Fibroblast of skin of left quadriceps (primary cell): ENCODE data around the gene AMOT.

ENCODE experiments used
- DNase-seq, 2 experiments: peaks; one replicate each; pipeline ENCODE4 v3.0.0-alpha.2; 2013; ENCODE audit warnings: low read depth in 2 of 2

Gene AMOT

GRCh38 chrX:112802541-112802940 is 38.1 kb downstream of the AMOT start:
- DNase-seq: no peak

DNA sequence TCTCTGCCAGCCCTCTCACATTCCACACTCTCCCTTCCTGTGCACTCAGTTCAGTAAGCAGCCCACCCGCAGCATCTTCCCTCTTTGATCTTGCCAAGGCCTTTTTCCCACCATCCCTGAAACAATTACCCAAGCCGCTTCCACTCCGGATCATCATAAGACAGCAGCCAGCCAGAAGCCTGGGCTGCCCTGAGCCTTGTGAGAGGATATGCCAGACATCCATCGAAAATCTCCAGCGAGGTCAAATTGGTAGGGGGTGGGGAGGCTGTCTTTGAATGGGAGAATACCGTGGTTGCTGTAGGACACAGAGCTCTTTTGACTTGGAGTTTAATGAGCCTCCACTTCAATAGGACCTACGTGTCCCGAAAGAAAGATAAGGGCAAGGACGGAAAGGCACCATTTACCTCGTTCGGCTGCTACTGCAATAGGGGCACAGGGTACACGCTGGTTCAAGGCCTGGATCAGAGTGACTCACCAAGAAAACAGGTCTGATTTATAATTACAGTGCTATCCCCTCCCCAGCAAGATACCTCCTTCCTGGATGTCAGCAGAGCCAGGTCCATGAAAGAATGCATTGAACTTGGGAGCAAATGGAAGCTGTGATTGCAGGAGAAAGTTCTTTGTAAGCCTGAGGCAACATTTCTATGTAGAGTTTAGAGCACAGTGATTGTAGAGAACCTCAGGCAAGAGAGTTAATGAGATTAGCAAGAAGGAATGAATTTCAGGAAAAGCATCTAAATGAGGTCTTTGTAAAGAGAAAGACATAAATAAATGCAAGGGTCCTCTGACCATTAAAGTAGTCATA is 39.5 kb downstream of the AMOT start:
- DNase-seq: no peak

DNA sequence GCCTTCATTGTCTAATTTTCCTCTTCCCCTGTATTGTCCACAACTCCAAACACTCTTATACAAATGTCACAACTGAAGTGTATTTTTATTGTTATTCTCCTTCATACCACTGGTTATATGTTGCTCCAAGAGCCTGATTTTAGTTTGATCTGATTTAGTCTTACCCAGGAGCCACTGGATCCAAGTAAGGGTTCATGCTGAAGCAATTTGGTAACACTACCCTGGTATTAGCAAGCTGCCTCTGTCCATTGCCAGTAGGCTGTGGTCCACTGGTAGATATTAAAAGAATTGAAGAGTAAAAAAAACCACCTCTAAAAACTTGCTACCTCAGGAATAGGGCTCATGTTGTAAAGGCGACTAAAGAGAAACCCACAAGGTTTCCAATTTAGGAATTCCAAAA is 41.2 kb downstream of the AMOT start:
- no peak for DNase-seq

- no peak for DNase-seq
Measured at GRCh38 chrX:112798736-112799135, 41.9 kb downstream of the AMOT start.

GRCh38 chrX:112789931-112790330 is 50.7 kb downstream of the AMOT start:
- no peak for DNase-seq

- DNase-seq: no peak
Measured at GRCh38 chrX:112786076-112786475, 54.6 kb downstream of the AMOT start.

DNA sequence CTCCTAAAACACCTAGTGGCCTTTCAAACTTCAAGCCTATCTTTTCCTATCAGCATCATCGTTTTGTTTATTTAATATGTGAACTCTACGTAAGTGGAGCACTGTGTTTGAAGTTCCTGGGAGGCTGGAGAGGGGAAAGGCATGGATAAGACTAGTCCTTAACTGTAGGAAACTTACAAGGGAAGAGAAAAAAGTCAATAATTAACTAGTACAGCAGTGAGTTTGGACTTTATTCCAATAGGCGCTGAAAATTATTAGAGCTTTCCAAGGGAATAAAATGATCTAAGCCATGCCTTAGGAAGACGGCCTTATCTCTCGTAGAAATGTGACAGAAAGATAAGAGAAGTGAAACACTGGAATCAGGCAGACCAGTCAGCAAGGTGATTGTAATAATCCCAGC is 55.3 kb downstream of the AMOT start:
- no peak for DNase-seq

- no peak for DNase-seq
Measured at GRCh38 chrX:112784692-112785091, 55.9 kb downstream of the AMOT start.

GRCh38 chrX:112779139-112779538 is 61.5 kb downstream of the AMOT start:
- DNase-seq: no peak

- DNase-seq: no peak
Measured at GRCh38 chrX:112774651-112775293, 65.9 kb downstream of the AMOT start.

- no peak for DNase-seq
Measured at GRCh38 chrX:112774142-112774541, 66.5 kb downstream of the AMOT start.

DNA sequence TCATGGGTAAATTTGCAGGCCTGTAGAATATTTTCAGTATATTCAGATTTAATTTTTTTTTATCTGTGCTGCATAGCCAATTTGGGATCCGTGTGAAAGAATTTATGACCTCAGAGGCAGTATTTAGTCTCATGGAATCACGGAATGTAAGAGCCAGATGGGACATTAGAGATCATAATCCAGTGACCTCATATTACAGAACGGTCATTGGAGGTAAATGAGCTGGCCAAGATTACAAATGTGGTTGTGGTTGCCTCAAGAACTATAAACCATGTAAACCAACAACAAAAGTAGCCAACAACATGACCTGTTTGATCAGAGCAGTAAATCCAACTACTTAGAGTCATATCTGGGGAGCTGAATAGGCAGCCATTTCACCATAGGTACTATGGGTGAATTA is 71.6 kb downstream of the AMOT start:
- no peak for DNase-seq

DNA sequence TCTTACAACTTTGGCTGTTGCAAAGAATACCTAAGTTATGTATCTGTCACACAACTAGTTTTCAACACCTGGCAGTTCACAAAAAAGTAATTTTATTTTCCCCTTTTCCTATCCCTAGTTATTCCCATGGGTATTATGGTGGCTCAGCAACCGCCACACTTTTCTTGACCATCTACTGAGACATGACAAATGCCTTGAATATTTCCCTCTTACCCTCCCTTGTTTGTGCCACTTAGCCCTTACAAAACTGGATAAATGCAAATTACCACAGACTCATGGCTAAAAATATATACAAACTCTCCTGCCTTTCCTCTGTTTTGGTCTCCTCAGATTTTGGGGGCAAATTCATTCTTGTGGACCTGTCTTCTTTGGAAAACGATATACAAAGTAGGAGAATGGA is 72.1 kb downstream of the AMOT start:
- DNase-seq: no peak

DNA sequence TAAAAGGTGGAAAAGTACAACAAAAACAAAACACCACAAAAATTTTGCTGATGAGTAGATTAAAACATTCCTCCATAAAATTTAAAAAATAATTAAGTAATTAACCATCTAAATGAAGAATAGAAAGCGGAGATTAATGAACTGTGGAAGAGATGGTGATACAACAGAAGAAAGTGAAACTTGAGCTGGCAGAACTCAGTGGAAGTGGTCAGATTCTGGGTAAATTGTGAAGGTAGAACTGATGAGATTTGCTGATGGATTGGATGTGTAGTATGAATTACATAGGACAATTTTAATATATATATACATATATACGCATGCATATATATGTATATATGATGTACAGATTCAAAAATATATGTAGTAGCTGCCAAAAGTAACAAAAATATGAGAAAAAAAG is 73.9 kb downstream of the AMOT start:
- DNase-seq: no peak

- DNase-seq: no peak
Measured at GRCh38 chrX:112761242-112762207, 79.1 kb downstream of the AMOT start.

DNA sequence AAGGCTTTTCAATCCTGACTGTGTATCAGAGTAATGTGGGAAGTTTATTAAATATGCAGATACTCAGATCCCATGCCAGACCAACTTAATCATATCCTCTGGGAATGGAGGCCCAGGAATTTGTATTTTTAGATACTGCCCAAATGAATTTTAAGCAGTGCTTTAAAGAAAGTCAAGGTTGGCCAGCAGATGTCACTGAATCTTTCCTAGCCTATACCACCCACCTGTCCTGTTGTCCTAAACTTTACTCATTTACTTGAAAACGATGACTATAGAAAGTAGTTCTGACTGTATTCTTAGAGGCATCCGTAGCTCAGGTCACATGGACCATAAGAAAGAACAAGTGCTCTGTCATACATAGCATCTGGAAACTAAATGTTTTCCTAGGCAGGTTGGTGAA is 79.9 kb downstream of the AMOT start:
- no peak for DNase-seq

DNA sequence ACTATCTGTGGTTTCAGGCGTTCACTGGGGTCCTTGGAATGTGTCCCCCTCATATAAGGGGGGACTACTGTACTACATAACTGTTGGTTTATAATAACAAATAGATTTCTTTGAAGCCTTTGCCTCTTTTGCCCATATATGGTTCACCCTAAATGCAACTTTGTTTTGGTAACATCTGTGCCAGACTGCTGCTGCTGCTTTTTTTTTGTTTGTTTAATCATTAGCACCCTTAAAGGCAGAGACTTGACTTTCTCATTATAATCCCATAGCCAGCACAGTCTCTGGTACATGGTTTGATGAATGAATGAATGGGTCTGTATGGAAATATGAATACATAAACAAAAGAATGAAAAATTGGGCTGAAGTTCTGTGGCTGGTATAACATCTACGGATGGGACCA is 80.7 kb downstream of the AMOT start:
- DNase-seq: no peak

GRCh38 chrX:112759512-112759911 is 81.1 kb downstream of the AMOT start:
- no peak for DNase-seq

GRCh38 chrX:112757946-112758345 is 82.7 kb downstream of the AMOT start:
- no peak for DNase-seq

GRCh38 chrX:112753116-112753515 is 87.5 kb downstream of the AMOT start:
- peak in 1 of 2 experiments; percentile 32 for DNase-seq

DNA sequence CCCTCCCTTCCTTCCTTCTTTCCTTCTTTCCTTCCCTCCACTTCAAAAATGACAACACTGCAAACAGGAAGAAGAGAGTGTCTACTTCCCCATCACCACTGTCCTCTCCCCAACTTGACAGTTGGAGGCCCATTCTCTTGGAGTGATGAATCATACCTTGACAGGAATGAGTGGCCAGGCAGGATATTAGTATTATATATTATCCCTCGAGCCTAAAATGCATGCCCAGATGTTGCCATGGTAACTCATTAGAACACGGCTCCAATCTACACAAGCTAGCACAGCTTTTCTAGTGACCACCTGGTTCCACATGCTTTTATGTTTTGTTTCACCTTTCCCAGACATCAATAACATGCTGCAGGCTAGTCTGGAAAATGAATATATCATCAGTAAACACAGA is 89.6 kb downstream of the AMOT start:
- DNase-seq: no peak

GRCh38 chrX:112746812-112747595 is 93.6 kb downstream of the AMOT start:
- no peak for DNase-seq
